Hepatocyte (in vitro differentiated cells): ENCODE measurements around the gene ATP6V0B. TPM values are rescaled to one million over a fixed set of nuclear protein-coding genes. Genes with fewer than 3 reads are reported as not detected.

Experiments
- DNase-seq: peaks from one replicate; pipeline ENCODE4 v3.0.0-alpha.2; 2016; ENCODE audit warnings: low spot score
- H2AFZ ChIP-seq: fragments of 200-600 bp; sonication (generic); 2 replicates; pipeline ENCODE4 v1.6.0; 2016; ENCODE audit warnings: antibody characterized with exemption, mild to moderate bottlenecking
- H3K27ac ChIP-seq: fragments of 200-600 bp; sonication (generic); 2 replicates; pipeline ENCODE4 v1.5.1; 2016; ENCODE audit warnings: mild to moderate bottlenecking
- H3K27me3 ChIP-seq: fragments of 200-600 bp; sonication (generic); 2 replicates; pipeline ENCODE4 v1.6.1; 2016
- H3K36me3 ChIP-seq: fragments of 200-600 bp; sonication (generic); replicated peaks from 2 replicates; pipeline ENCODE4 v1.5.1; 2016; ENCODE audit warnings: low read depth; ENCODE audit not compliant: insufficient read depth
- H3K4me1 ChIP-seq: fragments of 200-600 bp; sonication (generic); 2 replicates; pipeline ENCODE4 v1.5.1; 2016; ENCODE audit warnings: mild to moderate bottlenecking, moderate library complexity; ENCODE audit not compliant: insufficient read depth
- H3K4me2 ChIP-seq: fragments of 200-600 bp; sonication (generic); 2 replicates; pipeline ENCODE4 v1.6.0; 2016
- H3K4me3 ChIP-seq: fragments of 200-600 bp; sonication (generic); 2 replicates; pipeline ENCODE4 v1.5.1; 2016; ENCODE audit warnings: mild to moderate bottlenecking
- H3K79me2 ChIP-seq: fragments of 200-600 bp; sonication (generic); 2 replicates; pipeline ENCODE4 v1.6.0; 2017; ENCODE audit warnings: mild to moderate bottlenecking
- H3K9me2 ChIP-seq: fragments of 200-600 bp; sonication (generic); replicated peaks from 2 replicates; pipeline ENCODE4 v1.6.0; 2017; ENCODE audit warnings: mild to moderate bottlenecking; ENCODE audit not compliant: insufficient read depth
- H3K9me3 ChIP-seq: fragments of 200-600 bp; sonication (generic); 2 replicates; pipeline ENCODE4 v1.5.1; 2016; ENCODE audit warnings: low read depth, mild to moderate bottlenecking
- H4K20me1 ChIP-seq: fragments of 200-600 bp; sonication (generic); 2 replicates; pipeline ENCODE4 v1.6.0; 2016; ENCODE audit warnings: mild to moderate bottlenecking; ENCODE audit not compliant: insufficient read depth, poor library complexity, severe bottlenecking
- EZH2 ChIP-seq: fragments of 200-600 bp; sonication (generic); IDR thresholded peaks from 2 replicates; pipeline ENCODE4 v1.6.1; 2016; ENCODE audit warnings: antibody characterized with exemption, mild to moderate bottlenecking, borderline replicate concordance
- EZH2phosphoT487 ChIP-seq: fragments of 200-600 bp; sonication (generic); IDR thresholded peaks from one replicate; pipeline ENCODE4 v1.6.1; 2018; ENCODE audit warnings: antibody characterized with exemption, mild to moderate bottlenecking, low read depth, moderate library complexity; ENCODE audit not compliant: unreplicated experiment, severe bottlenecking
- WGBS: methylation state at CpG from one replicate; pipeline ENCODE4 v1.1.6; 2016; ENCODE audit warnings: low lambda C conversion rate; ENCODE audit errors: missing lambda C conversion rate; 5-methylcytosine and 5-hydroxymethylcytosine counted together
- polyA plus RNA-seq: library from polyadenylated mRNA; unstranded; fragments of >200 nt; fragmentation: Nextera tagmentation; extraction: Ambion mirVana; gene quantifications from 2 replicates; pipeline ENCODE4 v1.2.1, GENCODE V29; 2016
- total RNA-seq: library from RNA; depleted of rRNA; stranded (reverse); fragments of >200 nt; gene quantifications from 2 replicates; pipeline ENCODE4 v1.2.3, GENCODE V29; 2014
- TF ChIP-seq, protein P1 (sequence below): fragments of 200-600 bp; sonication (generic); IDR thresholded peaks from 2 replicates; pipeline ENCODE4 v1.5.1; 2016; ENCODE audit warnings: antibody characterized with exemption, mild to moderate bottlenecking; ENCODE audit not compliant: poor library complexity

The ATP6V0B gene
- total and polyA plus RNA-seq, 2 experiments from 2014 or later = 195 to 366 TPM

DNA sequence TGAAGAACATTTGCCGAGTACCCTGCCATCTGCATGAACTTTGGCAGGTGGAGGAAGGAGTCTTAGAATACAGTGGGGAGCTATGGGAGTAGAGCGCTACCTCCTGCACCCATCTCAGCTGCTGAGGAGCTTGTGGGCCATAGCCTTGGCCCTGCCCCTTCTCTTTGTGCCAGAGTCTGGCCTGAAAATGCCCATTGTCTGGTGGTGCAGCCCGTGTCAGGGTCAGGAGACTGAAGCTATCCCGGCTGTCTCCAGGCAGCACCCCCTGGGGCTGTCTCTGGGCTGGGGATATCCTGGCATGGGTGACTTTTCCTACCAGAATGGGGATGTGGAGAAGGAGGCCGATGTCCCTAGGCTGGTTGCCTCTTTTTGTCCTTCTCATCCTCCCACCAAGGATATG is 20.7 kb upstream of the ATP6V0B start:
- DNase-seq = no peak
- Histone ChIP-seq H3K9me2 (no peaks in the 10 kb centered on the region), H3K27ac (no peak overlapping the region), H3K27me3 (no peaks in the 10 kb centered on the region), H3K4me3 (no peak overlapping the region), H3K79me2 (peaks cover 25% of the 10 kb centered on the region), H3K9me3 (no peaks in the 10 kb centered on the region), H3K4me1 (no peaks in the 10 kb centered on the region), H3K36me3 (no peaks in the 10 kb centered on the region), H3K4me2 (no peak overlapping the region), H4K20me1 (no peaks in the 10 kb centered on the region), H2AFZ (no peak overlapping the region)
- TF ChIP-seq EZH2phosphoT487 (no peak), EZH2 (no peak)
- TF ChIP-seq, protein P1, sequence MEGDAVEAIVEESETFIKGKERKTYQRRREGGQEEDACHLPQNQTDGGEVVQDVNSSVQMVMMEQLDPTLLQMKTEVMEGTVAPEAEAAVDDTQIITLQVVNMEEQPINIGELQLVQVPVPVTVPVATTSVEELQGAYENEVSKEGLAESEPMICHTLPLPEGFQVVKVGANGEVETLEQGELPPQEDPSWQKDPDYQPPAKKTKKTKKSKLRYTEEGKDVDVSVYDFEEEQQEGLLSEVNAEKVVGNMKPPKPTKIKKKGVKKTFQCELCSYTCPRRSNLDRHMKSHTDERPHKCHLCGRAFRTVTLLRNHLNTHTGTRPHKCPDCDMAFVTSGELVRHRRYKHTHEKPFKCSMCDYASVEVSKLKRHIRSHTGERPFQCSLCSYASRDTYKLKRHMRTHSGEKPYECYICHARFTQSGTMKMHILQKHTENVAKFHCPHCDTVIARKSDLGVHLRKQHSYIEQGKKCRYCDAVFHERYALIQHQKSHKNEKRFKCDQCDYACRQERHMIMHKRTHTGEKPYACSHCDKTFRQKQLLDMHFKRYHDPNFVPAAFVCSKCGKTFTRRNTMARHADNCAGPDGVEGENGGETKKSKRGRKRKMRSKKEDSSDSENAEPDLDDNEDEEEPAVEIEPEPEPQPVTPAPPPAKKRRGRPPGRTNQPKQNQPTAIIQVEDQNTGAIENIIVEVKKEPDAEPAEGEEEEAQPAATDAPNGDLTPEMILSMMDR = no peak
- 90% methylated on average over 5 of the region's 5 CpGs for WGBS

DNA sequence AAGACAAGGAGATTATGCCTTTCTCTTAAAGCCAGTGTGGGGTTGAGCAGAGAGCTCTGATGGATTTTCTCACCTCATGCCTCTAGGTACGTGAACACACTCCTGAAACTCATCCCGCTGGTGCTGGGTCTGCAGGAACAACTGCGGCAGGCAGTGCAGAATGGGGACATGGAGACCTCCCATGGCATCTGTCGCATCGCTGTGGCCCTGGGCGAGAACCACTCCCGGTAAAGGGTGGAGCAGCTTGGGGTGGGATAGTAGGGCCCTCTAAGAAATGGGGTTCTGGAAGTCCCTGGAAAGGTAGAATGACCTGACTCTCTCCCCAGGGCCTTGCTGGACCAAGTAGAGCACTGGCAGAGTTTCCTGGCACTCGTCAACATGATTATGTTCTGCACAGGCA is 18.5 kb upstream of the ATP6V0B start:
- H3K79me2 ChIP-seq = peaks cover 15% of the 10 kb centered on the region
- no peak overlapping the region for H2AFZ ChIP-seq
- no peaks in the 10 kb centered on the region for H4K20me1 ChIP-seq
- H3K4me3 ChIP-seq = no peak overlapping the region
- no peak overlapping the region for H3K27ac ChIP-seq
- H3K9me3 ChIP-seq = no peaks in the 10 kb centered on the region
- no peaks in the 10 kb centered on the region for H3K9me2 ChIP-seq
- no peaks in the 10 kb centered on the region for H3K4me1 ChIP-seq
- TF ChIP-seq, protein P1 = no peak
- TF ChIP-seq EZH2phosphoT487 = no peak
- no peak for TF ChIP-seq EZH2
- H3K27me3 ChIP-seq = no peaks in the 10 kb centered on the region
- 97% methylated on average over 8 of the region's 8 CpGs for WGBS
- no peak overlapping the region for H3K4me2 ChIP-seq
- no peaks in the 10 kb centered on the region for H3K36me3 ChIP-seq
- DNase-seq = no peak

DNA sequence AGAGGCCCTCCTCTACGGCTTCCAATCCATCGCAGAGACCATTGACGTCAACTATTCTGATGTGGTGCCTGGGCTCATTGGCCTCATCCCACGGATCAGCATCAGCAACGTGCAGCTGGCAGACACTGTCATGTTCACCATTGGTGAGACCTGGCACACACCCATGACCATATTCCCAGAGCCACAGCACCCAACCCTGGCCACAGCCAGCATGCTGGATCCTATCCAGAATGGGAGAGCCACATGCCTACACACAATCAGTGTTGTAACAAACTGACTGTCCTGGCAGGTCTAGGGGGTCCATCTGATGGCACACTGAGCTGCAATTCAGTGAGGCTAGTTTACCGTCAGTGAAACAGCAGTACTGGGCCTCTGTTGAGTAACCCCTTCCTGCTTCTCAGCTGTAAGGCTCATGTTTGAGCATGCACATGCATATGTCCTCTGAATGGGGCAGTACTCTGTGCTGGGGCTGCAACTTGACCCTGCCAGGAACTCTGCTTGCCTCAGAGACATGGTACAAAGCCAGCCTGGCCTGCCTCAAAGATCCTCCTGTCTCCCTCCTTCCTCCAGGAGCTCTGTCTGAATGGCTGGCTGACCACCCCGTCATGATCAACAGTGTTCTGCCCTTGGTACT is 17.2 kb upstream of the ATP6V0B start:
- Histone ChIP-seq H3K4me1 (no peaks in the 10 kb centered on the region), H3K4me2 (no peak overlapping the region), H4K20me1 (no peaks in the 10 kb centered on the region), H3K79me2 (peaks cover 3% of the 10 kb centered on the region), H3K27me3 (no peaks in the 10 kb centered on the region), H3K9me2 (no peaks in the 10 kb centered on the region), H3K36me3 (no peaks in the 10 kb centered on the region), H2AFZ (no peak overlapping the region), H3K4me3 (no peak overlapping the region), H3K9me3 (no peaks in the 10 kb centered on the region), H3K27ac (no peak overlapping the region)
- DNase-seq = no peak
- WGBS = 91% methylated on average over 7 of the region's 7 CpGs
- TF ChIP-seq, protein P1 = no peak
- no peak for TF ChIP-seq EZH2
- no peak for TF ChIP-seq EZH2phosphoT487
